Measurements from ENCODE around the gene FRMD8. TPM values are rescaled to one million over a fixed set of nuclear protein-coding genes. Genes with fewer than 3 reads are reported as not detected.

Gene FRMD8
- total and polyA plus RNA-seq, 4 donors = 2.8 to 22.8 (median 15.0) TPM

DNA sequence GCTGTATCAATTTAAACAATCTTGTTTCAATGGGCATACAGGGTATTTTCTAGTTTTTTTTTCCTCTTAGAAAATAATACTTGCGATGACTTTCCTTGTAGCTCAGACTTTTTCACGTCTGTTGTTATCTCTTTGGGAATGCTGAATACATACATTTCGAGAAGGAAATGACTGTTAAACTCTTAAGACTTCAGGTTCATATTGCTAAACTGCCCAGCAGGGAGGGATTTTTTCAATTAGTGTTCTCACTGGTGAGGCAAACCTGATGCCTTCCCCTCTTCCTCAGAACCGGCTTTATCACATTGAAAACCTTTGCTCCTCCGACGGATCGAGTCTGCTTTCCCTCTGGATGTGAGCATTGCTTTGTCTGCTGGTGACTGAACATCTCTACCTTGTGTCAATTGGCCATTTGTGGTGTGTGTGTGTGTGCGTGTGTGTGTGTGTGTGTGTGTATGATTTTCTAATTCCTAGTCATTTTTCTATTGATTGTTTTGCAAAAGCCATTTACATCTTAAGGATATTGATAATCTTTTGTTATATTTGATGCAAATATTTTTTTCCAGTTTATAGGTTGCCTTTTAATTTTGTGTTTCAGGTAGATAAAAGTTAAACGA lies 42.7 kb downstream of the FRMD8 start (continued):
- TF ChIP-seq, protein P1, sequence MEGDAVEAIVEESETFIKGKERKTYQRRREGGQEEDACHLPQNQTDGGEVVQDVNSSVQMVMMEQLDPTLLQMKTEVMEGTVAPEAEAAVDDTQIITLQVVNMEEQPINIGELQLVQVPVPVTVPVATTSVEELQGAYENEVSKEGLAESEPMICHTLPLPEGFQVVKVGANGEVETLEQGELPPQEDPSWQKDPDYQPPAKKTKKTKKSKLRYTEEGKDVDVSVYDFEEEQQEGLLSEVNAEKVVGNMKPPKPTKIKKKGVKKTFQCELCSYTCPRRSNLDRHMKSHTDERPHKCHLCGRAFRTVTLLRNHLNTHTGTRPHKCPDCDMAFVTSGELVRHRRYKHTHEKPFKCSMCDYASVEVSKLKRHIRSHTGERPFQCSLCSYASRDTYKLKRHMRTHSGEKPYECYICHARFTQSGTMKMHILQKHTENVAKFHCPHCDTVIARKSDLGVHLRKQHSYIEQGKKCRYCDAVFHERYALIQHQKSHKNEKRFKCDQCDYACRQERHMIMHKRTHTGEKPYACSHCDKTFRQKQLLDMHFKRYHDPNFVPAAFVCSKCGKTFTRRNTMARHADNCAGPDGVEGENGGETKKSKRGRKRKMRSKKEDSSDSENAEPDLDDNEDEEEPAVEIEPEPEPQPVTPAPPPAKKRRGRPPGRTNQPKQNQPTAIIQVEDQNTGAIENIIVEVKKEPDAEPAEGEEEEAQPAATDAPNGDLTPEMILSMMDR (IDR thresholded peaks at IDR 0.05; ENCODE audit: low read depth, low read length, missing input control) = no peak
- TF ChIP-seq, protein P2, sequence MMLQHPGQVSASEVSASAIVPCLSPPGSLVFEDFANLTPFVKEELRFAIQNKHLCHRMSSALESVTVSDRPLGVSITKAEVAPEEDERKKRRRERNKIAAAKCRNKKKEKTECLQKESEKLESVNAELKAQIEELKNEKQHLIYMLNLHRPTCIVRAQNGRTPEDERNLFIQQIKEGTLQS (IDR thresholded peaks at IDR 0.05) = no peak
- no peak for TF ChIP-seq JUND (IDR thresholded peaks at IDR 0.05)
- TF ChIP-seq HNF4A (conservative IDR thresholded peaks at IDR 0.05) = peak in 1 of 2 donors; percentile 2
- TF ChIP-seq RXRA (IDR thresholded peaks at IDR 0.05) = no peak
- TF ChIP-seq GABPA (IDR thresholded peaks at IDR 0.05 in 1 of 2, conservative IDR thresholded peaks at IDR 0.05 in 1 of 2) = no peak
- no peak for TF ChIP-seq HNF4G (IDR thresholded peaks at IDR 0.05)
- peak in 1 of 2 donors; percentile 7 for TF ChIP-seq RAD21 (IDR thresholded peaks at IDR 0.05)
- no peak for TF ChIP-seq FOXA1 (IDR thresholded peaks at IDR 0.05)

DNA sequence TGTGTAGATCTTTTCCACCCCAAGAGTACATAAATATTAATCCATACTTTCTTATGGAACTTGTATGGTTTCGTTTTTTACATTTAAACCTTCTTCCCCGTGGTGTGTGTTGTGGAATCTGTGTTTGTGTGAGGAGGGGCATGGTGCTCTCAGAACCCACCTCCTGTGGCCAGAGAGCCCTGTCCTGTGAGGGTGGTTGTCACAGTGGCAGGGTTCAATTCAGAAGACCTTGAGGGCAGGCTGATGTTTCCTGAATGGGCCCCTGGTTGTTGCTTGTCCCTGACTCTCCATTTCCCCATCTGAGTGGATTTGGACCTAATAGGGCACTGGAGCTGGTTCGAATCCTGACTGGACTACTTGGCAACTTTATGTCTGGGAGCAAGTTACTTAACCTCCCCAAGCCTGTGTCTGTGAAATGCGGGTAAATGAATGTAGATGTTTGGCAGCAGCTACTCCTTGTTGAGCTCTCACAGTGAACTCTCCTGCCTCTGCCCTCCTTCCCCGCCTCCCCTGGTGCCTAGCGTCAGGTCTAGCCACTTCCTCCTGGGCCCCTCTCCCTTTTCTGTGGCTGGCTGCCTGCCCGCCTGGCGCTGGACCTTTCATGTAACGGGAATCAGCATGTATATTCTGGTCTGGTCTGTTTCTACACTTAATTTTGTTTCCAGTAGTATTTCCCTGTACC lies 43.4 kb downstream of the FRMD8 start:
- Histone ChIP-seq H3K4me3 (ENCODE audit: low read depth in 1 of 3, low read length in 3 of 3) (peak overlapping the region in 2 of 3 donors; percentile 0 to 15), H3K4me1 (ENCODE audit: control insufficient read depth in 4 of 4, insufficient read depth in 4 of 4, low read length in 3 of 4) (peaks cover 0 to 41% (median 23%) of the 10 kb centered on the region in 4 donors), H3K9ac (ENCODE audit: low read depth in 1 of 2, low read length in 2 of 2) (peak overlapping the region; percentile 51 to 83), H3K9me3 (ENCODE audit: control insufficient read depth in 4 of 4, low read length in 3 of 4) (no peaks in the 10 kb centered on the region), H3K27ac (ENCODE audit: low read depth in 1 of 2, low read length in 2 of 2) (peak overlapping the region; percentile 99 to 100), H3K27me3 (ENCODE audit: control insufficient read depth in 4 of 4, insufficient read depth in 4 of 4, low read length in 3 of 4) (no peaks in the 10 kb centered on the region), H3K36me3 (ENCODE audit: control insufficient read depth in 4 of 4, insufficient read depth in 3 of 4, low read depth in 1 of 4, low read length in 3 of 4) (peaks cover 0 to 13% (median 4%) of the 10 kb centered on the region in 4 donors)
- WGBS = 3% methylated on average over 9 of the region's 9 CpGs
- no peak for DNase-seq (ENCODE audit: low spot score)
- TF ChIP-seq FOXA1 (IDR thresholded peaks at IDR 0.05) (no peak), NR2F2 (IDR thresholded peaks at IDR 0.05) (peak; percentile 11), JUND (IDR thresholded peaks at IDR 0.05) (peak in 1 of 2 donors; percentile 72), GABPA (IDR thresholded peaks at IDR 0.05 in 1 of 2, conservative IDR thresholded peaks at IDR 0.05 in 1 of 2) (no peak), TAF1 (conservative IDR thresholded peaks at IDR 0.05) (no peak), SP1 (IDR thresholded peaks at IDR 0.05) (peak; percentile 50), FOXA2 (IDR thresholded peaks at IDR 0.05) (no peak), YY1 (IDR thresholded peaks at IDR 0.05) (no peak), HNF4A (conservative IDR thresholded peaks at IDR 0.05) (peak; percentile 13 to 41), EGR1 (IDR thresholded peaks at IDR 0.05; ENCODE audit: low read depth in 2 of 2) (peak in 1 of 2 donors; percentile 20), RAD21 (IDR thresholded peaks at IDR 0.05) (peak; percentile 5 to 8), RXRA (IDR thresholded peaks at IDR 0.05) (peak; percentile 38 to 45), HNF4G (IDR thresholded peaks at IDR 0.05) (no peak)
- TF ChIP-seq, protein P2 (IDR thresholded peaks at IDR 0.05) = peak; percentile 30
- TF ChIP-seq, protein P3, sequence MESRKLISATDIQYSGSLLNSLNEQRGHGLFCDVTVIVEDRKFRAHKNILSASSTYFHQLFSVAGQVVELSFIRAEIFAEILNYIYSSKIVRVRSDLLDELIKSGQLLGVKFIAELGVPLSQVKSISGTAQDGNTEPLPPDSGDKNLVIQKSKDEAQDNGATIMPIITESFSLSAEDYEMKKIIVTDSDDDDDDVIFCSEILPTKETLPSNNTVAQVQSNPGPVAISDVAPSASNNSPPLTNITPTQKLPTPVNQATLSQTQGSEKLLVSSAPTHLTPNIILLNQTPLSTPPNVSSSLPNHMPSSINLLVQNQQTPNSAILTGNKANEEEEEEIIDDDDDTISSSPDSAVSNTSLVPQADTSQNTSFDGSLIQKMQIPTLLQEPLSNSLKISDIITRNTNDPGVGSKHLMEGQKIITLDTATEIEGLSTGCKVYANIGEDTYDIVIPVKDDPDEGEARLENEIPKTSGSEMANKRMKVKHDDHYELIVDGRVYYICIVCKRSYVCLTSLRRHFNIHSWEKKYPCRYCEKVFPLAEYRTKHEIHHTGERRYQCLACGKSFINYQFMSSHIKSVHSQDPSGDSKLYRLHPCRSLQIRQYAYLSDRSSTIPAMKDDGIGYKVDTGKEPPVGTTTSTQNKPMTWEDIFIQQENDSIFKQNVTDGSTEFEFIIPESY (IDR thresholded peaks at IDR 0.05) = no peak
- TF ChIP-seq, protein P4, sequence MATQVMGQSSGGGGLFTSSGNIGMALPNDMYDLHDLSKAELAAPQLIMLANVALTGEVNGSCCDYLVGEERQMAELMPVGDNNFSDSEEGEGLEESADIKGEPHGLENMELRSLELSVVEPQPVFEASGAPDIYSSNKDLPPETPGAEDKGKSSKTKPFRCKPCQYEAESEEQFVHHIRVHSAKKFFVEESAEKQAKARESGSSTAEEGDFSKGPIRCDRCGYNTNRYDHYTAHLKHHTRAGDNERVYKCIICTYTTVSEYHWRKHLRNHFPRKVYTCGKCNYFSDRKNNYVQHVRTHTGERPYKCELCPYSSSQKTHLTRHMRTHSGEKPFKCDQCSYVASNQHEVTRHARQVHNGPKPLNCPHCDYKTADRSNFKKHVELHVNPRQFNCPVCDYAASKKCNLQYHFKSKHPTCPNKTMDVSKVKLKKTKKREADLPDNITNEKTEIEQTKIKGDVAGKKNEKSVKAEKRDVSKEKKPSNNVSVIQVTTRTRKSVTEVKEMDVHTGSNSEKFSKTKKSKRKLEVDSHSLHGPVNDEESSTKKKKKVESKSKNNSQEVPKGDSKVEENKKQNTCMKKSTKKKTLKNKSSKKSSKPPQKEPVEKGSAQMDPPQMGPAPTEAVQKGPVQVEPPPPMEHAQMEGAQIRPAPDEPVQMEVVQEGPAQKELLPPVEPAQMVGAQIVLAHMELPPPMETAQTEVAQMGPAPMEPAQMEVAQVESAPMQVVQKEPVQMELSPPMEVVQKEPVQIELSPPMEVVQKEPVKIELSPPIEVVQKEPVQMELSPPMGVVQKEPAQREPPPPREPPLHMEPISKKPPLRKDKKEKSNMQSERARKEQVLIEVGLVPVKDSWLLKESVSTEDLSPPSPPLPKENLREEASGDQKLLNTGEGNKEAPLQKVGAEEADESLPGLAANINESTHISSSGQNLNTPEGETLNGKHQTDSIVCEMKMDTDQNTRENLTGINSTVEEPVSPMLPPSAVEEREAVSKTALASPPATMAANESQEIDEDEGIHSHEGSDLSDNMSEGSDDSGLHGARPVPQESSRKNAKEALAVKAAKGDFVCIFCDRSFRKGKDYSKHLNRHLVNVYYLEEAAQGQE (IDR thresholded peaks at IDR 0.05) = peak; percentile 13
- TF ChIP-seq, protein P5, sequence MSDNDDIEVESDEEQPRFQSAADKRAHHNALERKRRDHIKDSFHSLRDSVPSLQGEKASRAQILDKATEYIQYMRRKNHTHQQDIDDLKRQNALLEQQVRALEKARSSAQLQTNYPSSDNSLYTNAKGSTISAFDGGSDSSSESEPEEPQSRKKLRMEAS (IDR thresholded peaks at IDR 0.05) = no peak
- TF ChIP-seq, protein P1 (IDR thresholded peaks at IDR 0.05; ENCODE audit: low read depth, low read length, missing input control) = no peak
